Tibial nerve (tissue), 4 donors: ENCODE results near the gene PCSK2. TPM values are rescaled to one million over a fixed set of nuclear protein-coding genes. Genes with fewer than 3 reads are reported as not detected.

Source experiments
- DNase-seq, 2 donors: peaks; one replicate each; pipeline ENCODE4 v3.0.0-alpha.2; 2019; ENCODE audit warnings: low spot score in 2 of 2
- H3K27ac ChIP-seq, 4 donors: fragments of 200-600 bp; sonication (generic) in 3 of 4; one replicate each; pipeline ENCODE4 v1.5.1; 2017 to 2019; ENCODE audit warnings: mild to moderate bottlenecking in 1 of 4
- H3K27me3 ChIP-seq, 2 donors: fragments of 200-600 bp; sonication (generic) in 1 of 2; one replicate each; pipeline versions ENCODE4 v1.5.1 to v1.6.0; 2017 to 2019
- H3K36me3 ChIP-seq, 3 donors: fragments of 200-600 bp; sonication (generic); one replicate each; pipeline ENCODE4 v1.5.1; 2018 to 2019
- H3K4me1 ChIP-seq, 4 donors: fragments of 200-600 bp; sonication (generic) in 3 of 4; one replicate each; pipeline ENCODE4 v1.5.1; 2017 to 2019
- H3K4me3 ChIP-seq, 4 donors: fragments of 200-600 bp; sonication (generic) in 3 of 4; one replicate each; pipeline ENCODE4 v1.5.1; 2017 to 2019; ENCODE audit warnings: mild to moderate bottlenecking in 1 of 4, moderate library complexity in 1 of 4
- H3K9me3 ChIP-seq, 4 donors: fragments of 200-600 bp; sonication (generic) in 3 of 4; one replicate each; pipeline ENCODE4 v1.5.1; 2017 to 2019
- EP300 ChIP-seq, 2 donors: sonication (generic); formaldehyde crosslinking; IDR thresholded peaks; one replicate each; pipeline ENCODE4 v1.6.1; 2017; ENCODE audit warnings: antibody characterized with exemption in 2 of 2, mild to moderate bottlenecking in 1 of 2
- POLR2A ChIP-seq, 2 donors: fragments of 450-650 bp; IDR thresholded peaks; one replicate each; pipeline ENCODE4 v1.6.1; 2017; ENCODE audit warnings: antibody characterized with exemption in 2 of 2, mild to moderate bottlenecking in 2 of 2, moderate library complexity in 2 of 2
- WGBS, 2 donors: methylation state at CpG; one replicate each; pipeline ENCODE4 v1.1.5; 2018; 5-methylcytosine and 5-hydroxymethylcytosine counted together
- total RNA-seq, 4 donors: library from RNA; depleted of rRNA; stranded (reverse); fragments of >200 nt; gene quantifications; one replicate each; pipeline ENCODE4 v1.1.0, GENCODE V29; 2016
- TF ChIP-seq, protein P1 (sequence below), 5 experiments: fragments of 200-600 bp in 3 of 5; fragments of 450-650 bp in 2 of 5; sonication (generic) in 3 of 5; IDR thresholded peaks; one replicate each; pipeline ENCODE4 v1.5.1; 2016 to 2019; ENCODE audit warnings: antibody characterized with exemption in 5 of 5, mild to moderate bottlenecking in 3 of 5, moderate library complexity in 2 of 5

PCSK2 gene
- total RNA-seq, 4 donors from 2014 or later: 1.0 to 4.8 (median 3.0) TPM

DNA sequence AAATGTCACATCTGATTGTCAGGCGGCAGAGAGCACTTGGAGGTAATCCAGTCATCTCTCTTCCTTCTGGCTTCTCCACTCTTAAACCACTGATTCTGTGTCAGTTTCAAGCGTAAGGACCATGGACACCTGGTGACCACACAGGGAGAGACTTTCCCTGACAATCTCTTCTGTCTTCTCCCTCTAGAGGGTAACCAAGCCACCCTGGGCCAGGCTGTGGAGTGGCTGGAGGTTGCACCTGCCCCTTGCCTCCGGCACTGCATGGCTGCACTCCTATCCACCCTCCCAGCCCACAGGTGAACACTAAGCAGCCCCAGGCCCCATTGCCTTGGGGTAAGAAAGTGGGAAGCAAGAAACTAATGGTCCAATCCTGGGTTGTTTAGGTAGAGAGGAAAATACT is 225.6 kb downstream of the PCSK2 start:
- TF ChIP-seq POLR2A (IDR thresholded peaks at IDR 0.05): no peak
- no peak for TF ChIP-seq EP300 (IDR thresholded peaks at IDR 0.05)
- TF ChIP-seq, protein P1, sequence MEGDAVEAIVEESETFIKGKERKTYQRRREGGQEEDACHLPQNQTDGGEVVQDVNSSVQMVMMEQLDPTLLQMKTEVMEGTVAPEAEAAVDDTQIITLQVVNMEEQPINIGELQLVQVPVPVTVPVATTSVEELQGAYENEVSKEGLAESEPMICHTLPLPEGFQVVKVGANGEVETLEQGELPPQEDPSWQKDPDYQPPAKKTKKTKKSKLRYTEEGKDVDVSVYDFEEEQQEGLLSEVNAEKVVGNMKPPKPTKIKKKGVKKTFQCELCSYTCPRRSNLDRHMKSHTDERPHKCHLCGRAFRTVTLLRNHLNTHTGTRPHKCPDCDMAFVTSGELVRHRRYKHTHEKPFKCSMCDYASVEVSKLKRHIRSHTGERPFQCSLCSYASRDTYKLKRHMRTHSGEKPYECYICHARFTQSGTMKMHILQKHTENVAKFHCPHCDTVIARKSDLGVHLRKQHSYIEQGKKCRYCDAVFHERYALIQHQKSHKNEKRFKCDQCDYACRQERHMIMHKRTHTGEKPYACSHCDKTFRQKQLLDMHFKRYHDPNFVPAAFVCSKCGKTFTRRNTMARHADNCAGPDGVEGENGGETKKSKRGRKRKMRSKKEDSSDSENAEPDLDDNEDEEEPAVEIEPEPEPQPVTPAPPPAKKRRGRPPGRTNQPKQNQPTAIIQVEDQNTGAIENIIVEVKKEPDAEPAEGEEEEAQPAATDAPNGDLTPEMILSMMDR (IDR thresholded peaks at IDR 0.05): no peak
- 76 to 85% methylated on average over 3 of the region's 3 CpGs for WGBS, 2 donors
- Histone ChIP-seq H3K4me1 (no peaks in the 10 kb centered on the region), H3K4me3 (no peak overlapping the region), H3K27me3 (no peaks in the 10 kb centered on the region), H3K36me3 (no peaks in the 10 kb centered on the region), H3K27ac (no peak overlapping the region), H3K9me3 (peaks cover 0 to 3% (median 0%) of the 10 kb centered on the region in 4 donors)
- DNase-seq: no peak

DNA sequence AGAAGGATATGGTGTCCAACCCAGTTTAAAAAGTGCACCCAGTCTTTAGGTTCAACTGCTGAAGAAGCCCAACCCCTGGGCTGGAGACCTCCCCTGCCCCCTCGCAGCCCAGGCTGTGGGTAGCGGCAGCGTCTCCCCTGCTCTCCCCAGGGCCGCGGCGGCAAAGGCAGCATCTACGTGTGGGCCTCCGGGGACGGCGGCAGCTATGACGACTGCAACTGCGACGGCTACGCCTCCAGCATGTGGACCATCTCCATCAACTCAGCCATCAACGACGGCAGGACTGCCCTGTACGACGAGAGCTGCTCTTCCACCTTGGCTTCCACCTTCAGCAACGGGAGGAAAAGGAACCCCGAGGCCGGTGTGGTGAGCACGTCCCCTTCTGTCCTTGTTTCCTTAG is 226.8 kb downstream of the PCSK2 start:
- TF ChIP-seq EP300 (IDR thresholded peaks at IDR 0.05) (no peak), POLR2A (IDR thresholded peaks at IDR 0.05) (no peak)
- TF ChIP-seq, protein P1 (IDR thresholded peaks at IDR 0.05): no peak
- 90 to 92% methylated on average over 21 to 22 of the region's 22 CpGs for WGBS, 2 donors
- peaks cover 0 to 3% (median 0%) of the 10 kb centered on the region in 4 donors for H3K9me3 ChIP-seq
- no peak for DNase-seq
- H3K27me3 ChIP-seq: no peaks in the 10 kb centered on the region
- no peaks in the 10 kb centered on the region for H3K36me3 ChIP-seq
- no peak overlapping the region for H3K27ac ChIP-seq
- no peaks in the 10 kb centered on the region for H3K4me1 ChIP-seq
- no peak overlapping the region for H3K4me3 ChIP-seq

DNA sequence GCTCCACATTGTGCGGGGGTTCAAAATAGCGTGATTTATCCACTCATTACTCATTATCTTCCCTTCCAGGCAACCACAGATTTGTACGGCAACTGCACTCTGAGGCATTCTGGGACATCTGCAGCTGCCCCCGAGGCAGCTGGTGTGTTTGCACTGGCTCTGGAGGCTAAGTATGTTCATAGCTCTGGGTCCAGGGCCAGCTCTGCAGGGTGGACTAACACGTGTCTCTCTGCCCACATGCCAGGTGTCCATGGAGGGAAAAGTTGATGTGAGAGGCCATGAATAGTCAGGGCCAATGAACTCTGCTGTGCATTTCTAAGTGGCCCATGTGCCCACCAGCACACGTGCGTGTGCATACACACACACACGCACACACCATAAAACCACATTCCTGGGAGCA is 229.4 kb downstream of the PCSK2 start:
- Histone ChIP-seq H3K4me1 (no peaks in the 10 kb centered on the region), H3K4me3 (no peak overlapping the region), H3K36me3 (no peaks in the 10 kb centered on the region), H3K27ac (no peak overlapping the region), H3K9me3 (peaks cover 0 to 3% (median 0%) of the 10 kb centered on the region in 4 donors), H3K27me3 (no peaks in the 10 kb centered on the region)
- 77 to 84% methylated on average over 8 of the region's 8 CpGs for WGBS, 2 donors
- no peak for DNase-seq
- TF ChIP-seq POLR2A (IDR thresholded peaks at IDR 0.05): no peak

DNA sequence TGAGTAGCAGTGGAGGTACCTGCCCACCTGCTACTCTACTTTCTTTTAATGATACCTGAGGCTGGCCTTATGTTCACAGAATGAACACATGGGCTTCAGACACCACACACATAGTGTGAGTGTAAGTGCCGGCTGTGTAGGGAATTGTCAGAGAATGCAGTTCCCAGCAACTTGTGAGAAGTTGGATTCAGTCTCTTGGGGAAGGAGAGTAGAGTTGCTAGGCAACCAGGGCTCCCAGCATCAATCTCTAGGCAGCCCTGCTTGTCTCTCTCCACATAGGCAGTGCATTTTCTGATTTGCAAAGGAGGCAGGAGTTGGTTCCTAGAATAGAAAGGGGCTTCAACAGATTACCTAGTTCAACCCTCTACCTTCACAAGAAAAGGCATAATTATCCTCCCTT is 230.2 kb downstream of the PCSK2 start:
- H3K9me3 ChIP-seq: peaks cover 0 to 3% (median 0%) of the 10 kb centered on the region in 4 donors
- DNase-seq: no peak
- TF ChIP-seq EP300 (IDR thresholded peaks at IDR 0.05) (no peak), POLR2A (IDR thresholded peaks at IDR 0.05) (no peak)
- TF ChIP-seq, protein P1 (IDR thresholded peaks at IDR 0.05): no peak
- WGBS, 2 donors: 43 to 83% methylated on average over 1 of the region's 1 CpG
- H3K4me1 ChIP-seq: no peaks in the 10 kb centered on the region
- H3K4me3 ChIP-seq: no peak overlapping the region
- no peaks in the 10 kb centered on the region for H3K36me3 ChIP-seq
- H3K27me3 ChIP-seq: no peaks in the 10 kb centered on the region
- no peak overlapping the region for H3K27ac ChIP-seq

DNA sequence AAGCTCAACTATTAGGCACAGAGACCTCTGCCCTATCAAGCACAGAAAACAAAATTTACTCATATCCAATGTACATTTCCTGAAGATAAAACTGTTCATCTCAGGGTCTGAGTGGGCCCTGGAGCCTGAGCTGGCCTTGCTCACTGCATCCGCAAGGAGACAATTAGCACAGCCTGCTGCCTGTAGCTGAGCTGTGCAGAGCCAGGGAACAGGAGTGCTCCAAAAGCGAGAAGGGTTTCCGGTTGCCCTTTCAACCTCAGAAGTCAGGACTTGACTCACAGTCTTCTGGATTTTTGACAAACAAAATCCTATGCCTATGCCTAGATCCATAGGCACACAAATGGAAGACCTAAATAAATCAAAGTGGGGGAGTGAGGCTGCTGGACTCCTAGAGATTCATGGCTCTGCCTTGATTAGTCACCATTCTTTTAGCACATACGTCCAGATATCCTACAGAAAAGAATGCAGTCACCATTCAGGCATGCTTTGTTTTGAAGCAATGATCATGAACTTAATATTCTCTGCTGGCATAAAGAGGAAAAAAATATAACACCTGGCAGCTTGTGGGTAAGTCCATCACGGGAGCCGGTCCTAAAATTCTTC is 230.8 kb downstream of the PCSK2 start:
- DNase-seq: no peak
- Histone ChIP-seq H3K27ac (no peak overlapping the region), H3K4me3 (no peak overlapping the region), H3K36me3 (no peaks in the 10 kb centered on the region), H3K27me3 (no peaks in the 10 kb centered on the region), H3K9me3 (peaks cover 0 to 3% (median 0%) of the 10 kb centered on the region in 4 donors), H3K4me1 (no peaks in the 10 kb centered on the region)
- TF ChIP-seq POLR2A (IDR thresholded peaks at IDR 0.05) (no peak), EP300 (IDR thresholded peaks at IDR 0.05) (no peak)
- TF ChIP-seq, protein P1 (IDR thresholded peaks at IDR 0.05): no peak
- 79 to 85% methylated on average over 6 of the region's 6 CpGs for WGBS, 2 donors
